K562 (cell line): ENCODE results near the gene EIF5A2. TPM values are rescaled to one million over a fixed set of nuclear protein-coding genes. Genes with fewer than 3 reads are reported as not detected.

Experiments used
- ATAC-seq: fragments of 200-7000 bp; cut with Tn5 transposase; 3 replicates; pipeline ENCODE4 v1.9.1; 2020; ENCODE audit warnings: moderate library complexity
- BruUV-seq: library from RNA; stranded (reverse); fragments of 400-500 nt; replicated peaks from 2 replicates; lab custom pipeline; 2021; lab: Mats Ljungman, UMichigan
- CTCF ChIA-PET: fragments of 300-600 bp; formaldehyde crosslinking; extraction: SDS; loops from one replicate; lab custom pipeline; 2021; ENCODE audit warnings: low intra/inter-chr PET ratio; lab: Yijun Ruan, JAX
- POLR2A ChIA-PET: fragments of 300-600, 350-650 bp; sonication (Branson Sonifier 250); formaldehyde crosslinking; extraction: SDS; loops from one replicate; lab custom pipeline; 2021; ENCODE audit warnings: antibody characterized with exemption, inconsistent platforms; lab: Yijun Ruan, JAX
- DNase-seq, 4 experiments: peaks; one replicate each; pipeline versions ENCODE4 v3.0.0 to v3.0.0-alpha.2; 2011 to 2018; ENCODE audit warnings: low spot score in 3 of 4, mixed read lengths in 3 of 4; ENCODE audit errors: extremely low read depth in 1 of 4
- FAIRE-seq: peaks from 2 replicates; lab custom pipeline; 2011; peaks lifted over from hg19 to GRCh38; lab: Jason Lieb, UNC
- H2AFZ ChIP-seq: 2 replicates; pipeline ENCODE4 v1.6.0; 2011; ENCODE audit warnings: low read depth, low read length, control low read depth, inconsistent platforms
- H3K27ac ChIP-seq: fragments of 200-600 bp; 3 replicates; pipeline ENCODE4 v1.8.0; 2011; ENCODE audit warnings: low read depth, mild to moderate bottlenecking, control low read depth, inconsistent platforms, low read length, moderate library complexity, mixed read lengths; ENCODE audit errors: extremely low read depth
- H3K27me3 ChIP-seq, 2 experiments: fragments of 300-600 bp in 1 of 2; 2 replicates in 1 of 2; 3 replicates in 1 of 2; pipeline versions ENCODE4 v1.6.0 to v1.8.0; 2011; ENCODE audit warnings: inconsistent platforms in 2 of 2, low read length in 2 of 2, mild to moderate bottlenecking in 1 of 2, mixed read lengths in 1 of 2, moderate library complexity in 1 of 2; ENCODE audit not compliant: control insufficient read depth in 2 of 2, insufficient read depth in 2 of 2
- H3K36me3 ChIP-seq: fragments of 300-600 bp; 3 replicates; pipeline ENCODE4 v1.8.0; 2011; ENCODE audit warnings: mild to moderate bottlenecking, low read length, inconsistent platforms; ENCODE audit not compliant: control insufficient read depth, insufficient read depth
- H3K4me1 ChIP-seq, 2 experiments: fragments of 200-600 bp in 1 of 2; replicated peaks in 1 of 2; 2 replicates in 1 of 2; 3 replicates in 1 of 2; pipeline versions ENCODE4 v1.5.1 to v1.8.0; 2011; ENCODE audit warnings: inconsistent platforms in 2 of 2, low read length in 2 of 2, mild to moderate bottlenecking in 1 of 2, mixed read lengths in 1 of 2, moderate library complexity in 1 of 2; ENCODE audit not compliant: control insufficient read depth in 2 of 2, insufficient read depth in 2 of 2
- H3K4me2 ChIP-seq: 2 replicates; pipeline ENCODE4 v1.6.1; 2011; ENCODE audit warnings: low read length, control low read depth, inconsistent platforms, mixed read lengths; ENCODE audit not compliant: insufficient read depth
- H3K4me3 ChIP-seq: fragments of 200-600 bp; sonication (generic), shearing (Covaris generic); 2 replicates; pipeline ENCODE4 v1.5.1; 2016; ENCODE audit warnings: control low read depth, inconsistent platforms
- H3K79me2 ChIP-seq: fragments of 200-600 bp; 3 replicates; pipeline ENCODE4 v1.8.0; 2011; ENCODE audit warnings: low read length, inconsistent platforms; ENCODE audit not compliant: control insufficient read depth, insufficient read depth
- H3K9ac ChIP-seq, 2 experiments: 2 replicates each; pipeline versions ENCODE4 v1.6.0 to v1.6.1; 2011; ENCODE audit warnings: low read depth in 2 of 2, low read length in 2 of 2, control low read depth in 1 of 2, inconsistent platforms in 1 of 2, mild to moderate bottlenecking in 1 of 2, mixed read lengths in 1 of 2; ENCODE audit not compliant: insufficient read depth in 1 of 2
- H3K9me1 ChIP-seq: one replicate; pipeline ENCODE4 v1.6.0; 2011; ENCODE audit warnings: inconsistent platforms, mild to moderate bottlenecking, low read length, moderate library complexity; ENCODE audit not compliant: control insufficient read depth, insufficient read depth
- H3K9me3 ChIP-seq: replicated peaks from 2 replicates; pipeline ENCODE4 v1.5.1; 2011; ENCODE audit warnings: low read depth, low read length, inconsistent platforms; ENCODE audit not compliant: control insufficient read depth, insufficient read depth
- H4K20me1 ChIP-seq: replicated peaks from 2 replicates; pipeline ENCODE4 v1.6.1; 2011; ENCODE audit warnings: low read length, inconsistent platforms, mixed read lengths; ENCODE audit not compliant: control insufficient read depth, insufficient read depth
- CEBPB ChIP-seq: fragments of 450-650 bp; IDR thresholded peaks from 2 replicates; pipeline ENCODE4 v1.6.1; 2016; ENCODE audit warnings: missing genetic modification characterization, missing compliant biosample characterization
- FOXM1 ChIP-seq, 2 experiments: fragments of 450-650 bp in 1 of 2; sonication (generic) in 1 of 2; formaldehyde crosslinking in 1 of 2; IDR thresholded peaks; 2 replicates each; pipeline versions ENCODE4 v1.6.1 to v1.9.0; 2017 to 2022; ENCODE audit warnings: low read depth in 2 of 2, mild to moderate bottlenecking in 2 of 2, missing genetic modification reagents in 1 of 2, moderate library complexity in 1 of 2
- SMAD2 ChIP-seq: fragments of 150-350 bp; IDR thresholded peaks from 2 replicates; pipeline ENCODE4 v1.6.1; 2014; ENCODE audit warnings: low read depth, mild to moderate bottlenecking, low read length
- TARDBP ChIP-seq: fragments of 450-650 bp; IDR thresholded peaks from 2 replicates; pipeline ENCODE4 v1.6.1; 2016
- ZBED1 ChIP-seq: IDR thresholded peaks from 2 replicates; pipeline ENCODE4 v1.6.1; 2014
- WGBS: fragments of 100-300 bp; shearing (Covaris generic); methylation state at CpG from one replicate; pipeline ENCODE4 v1.1.6; 2016; ENCODE audit warnings: low coverage, mixed read lengths; ENCODE audit not compliant: insufficient coverage; ENCODE audit errors: missing lambda C conversion rate; 5-methylcytosine and 5-hydroxymethylcytosine counted together
- in situ Hi-C: fragments of 300-500 bp; cut with MboI; formaldehyde crosslinking; loops from 4 replicates; pipeline ENCODE4 v1.15.0; 2018; ENCODE audit warnings: inconsistent platforms, mixed read lengths
- intact Hi-C: fragments of 100-400 bp; cut with micrococcal nuclease; formaldehyde crosslinking; loops from 2 replicates; pipeline ENCODE4 v1.14.2; 2022
- polyA plus RNA-seq, 8 experiments: library from polyadenylated mRNA; depleted of rRNA in 4 of 8; stranded (reverse) in 5 of 8; unstranded in 3 of 8; fragments of >200 nt; fragmentation: Nextera tagmentation in 2 of 8; fragmentation: Illumina TruSeq in 1 of 8; extraction: Ambion mirVana in 2 of 8; extraction: Trizol in 1 of 8; gene quantifications; 2 replicates each; pipeline versions ENCODE4 v1.2.1 to v1.2.3, GENCODE V29; 2011 to 2014; ENCODE audit warnings: inconsistent platforms in 1 of 8, missing spikeins in 1 of 8
- total RNA-seq, 7 experiments: library from RNA; depleted of rRNA in 6 of 7; stranded (reverse); fragments of >200 nt in 6 of 7; fragmentation: Illumina TruSeq in 2 of 7; extraction: Trizol in 2 of 7; gene quantifications; 2 replicates each; pipeline versions ENCODE4 v1.2.1 to v1.2.3, GENCODE V29; 2011 to 2021; ENCODE audit warnings: low replicate concordance in 1 of 7

EIF5A2 gene
- total and polyA plus RNA-seq, 9 of the 15 experiments (the other 6 are each of a cell fraction or from before 2014, with no cell fraction given) = 3.9 to 18.3 (median 15.9) TPM

GRCh38 chr3:170864525-170865208 is 43.8 kb downstream of the EIF5A2 start:
- DNase-seq = peak in 2 of 4 experiments; percentile 13 to 21
- Histone ChIP-seq H3K9ac (no peak overlapping the region), H3K4me3 (no peak overlapping the region), H3K4me1 (peaks cover 3 to 11% of the 10 kb centered on the region in 2 experiments; a peak in 2 of 5 replicates), H4K20me1 (peaks cover 9% of the 10 kb centered on the region), H3K27ac (no peak overlapping the region), H3K4me2 (no peak overlapping the region), H3K79me2 (peaks cover 30% of the 10 kb centered on the region), H3K36me3 (peaks cover 37% of the 10 kb centered on the region), H3K27me3 (no peaks in the 10 kb centered on the region), H3K9me1 (no peaks in the 10 kb centered on the region), H2AFZ (no peak overlapping the region), H3K9me3 (no peaks in the 10 kb centered on the region)
- ATAC-seq = peak; percentile 18
- 63% methylated on average over 6 of the region's 6 CpGs for WGBS
- FAIRE-seq = no peak
- in situ Hi-C loops = no loop called here
- intact Hi-C loops = loop anchor here (10.0 kb wide), 1 partner anchor 90 kb away; no protein-coding TSS in a partner anchor
- no TSS peak for BruUV-seq
- POLR2A ChIA-PET = interaction anchor here (0.7 to 4.2 kb wide), 5 partner anchors 10 to 502 kb away, joined by 3 to 43 read pairs (median 5); no protein-coding TSS in a partner anchor
- CTCF ChIA-PET = no interaction called here
- TF ChIP-seq ZBED1 = 0 out of 2 replicates have a peak, but pooled peaks have one; percentile 59
- no peak for TF ChIP-seq FOXM1 (IDR thresholded peaks at IDR 0.05; ENCODE audit: low read depth)
- TF ChIP-seq FOXM1 (CRISPR knock-in tag; IDR thresholded peaks at IDR 0.05; ENCODE audit: low read depth) = no peak

GRCh38 chr3:170863816-170864215 is 44.6 kb downstream of the EIF5A2 start:
- POLR2A ChIA-PET = interaction anchor here (1.4 to 4.2 kb wide), 3 partner anchors 9 to 453 kb away, joined by 5 to 43 read pairs (median 12); no protein-coding TSS in a partner anchor
- ATAC-seq (no peak), FAIRE-seq (no peak), DNase-seq (no peak)
- Histone ChIP-seq H3K27me3 (no peaks in the 10 kb centered on the region), H3K36me3 (peaks cover 31% of the 10 kb centered on the region), H3K27ac (no peak overlapping the region), H3K9ac (no peak overlapping the region), H3K4me2 (no peak overlapping the region), H3K9me1 (no peaks in the 10 kb centered on the region), H4K20me1 (peaks cover 9% of the 10 kb centered on the region), H3K4me1 (peaks cover 3 to 11% of the 10 kb centered on the region in 2 experiments; a peak in 2 of 5 replicates), H3K9me3 (no peaks in the 10 kb centered on the region), H3K79me2 (peaks cover 21% of the 10 kb centered on the region), H3K4me3 (no peak overlapping the region), H2AFZ (no peak overlapping the region)
- TF ChIP-seq SMAD2 = no peak
- 0 out of 2 replicates have a peak, but pooled peaks have one; percentile 24 for TF ChIP-seq CEBPB
- no peak for TF ChIP-seq TARDBP
- CTCF ChIA-PET = no interaction called here
- intact Hi-C loops (loop anchor here (10.0 kb wide), 1 partner anchor 91 kb away; no protein-coding TSS in a partner anchor), in situ Hi-C loops (no loop called here)
- 44% methylated on average over 4 of the region's 4 CpGs for whole genome bisulfite sequencing
- no TSS peak for BruUV-seq
